Measurements from ENCODE around the gene TRAP1.
"Not testable (repeated sequence)": the region's sequence is repeated elsewhere in the genome, so short reads cannot be mapped to it uniquely, and the experiment has no call there.

TRAP1 gene

GRCh38 chr16:3736116-3736515 is 18.8 kb upstream of the TRAP1 start:
- DNase-seq (ENCODE audit: low read depth) = no peak

- no peak for DNase-seq (ENCODE audit: low read depth)
These were observed 18.2 kb upstream of the TRAP1 start for GRCh38 chr16:3735541-3735940.

DNA sequence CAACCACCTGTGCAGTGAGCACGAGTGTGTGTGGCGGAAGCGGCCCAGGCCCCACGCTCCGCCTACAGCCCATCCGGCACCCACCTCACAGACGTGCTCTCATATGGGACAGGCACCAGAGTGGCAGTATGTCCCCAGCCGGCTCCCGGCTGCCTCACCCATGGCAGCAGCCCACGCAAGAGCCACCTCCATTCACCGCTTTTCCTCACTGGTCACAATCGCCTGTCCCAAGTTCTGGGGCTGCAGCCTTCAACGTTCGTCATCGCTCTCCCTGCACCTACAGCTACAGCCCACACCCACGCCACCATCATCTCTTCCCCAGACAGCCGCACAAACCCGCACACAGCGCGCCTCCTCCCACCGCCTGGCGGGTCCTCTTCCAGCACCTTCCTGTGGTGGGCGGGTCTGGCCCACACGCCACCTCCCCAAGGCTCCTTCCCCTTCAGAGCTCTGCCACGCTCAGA is 17.5 kb upstream of the TRAP1 start:
- no peak for DNase-seq (ENCODE audit: low read depth)

- DNase-seq (ENCODE audit: low read depth) = no peak
These were observed 16.9 kb upstream of the TRAP1 start for GRCh38 chr16:3734084-3734757.

- DNase-seq (ENCODE audit: low read depth) = no peak
These were observed 14.8 kb upstream of the TRAP1 start for GRCh38 chr16:3732171-3732570.

DNA sequence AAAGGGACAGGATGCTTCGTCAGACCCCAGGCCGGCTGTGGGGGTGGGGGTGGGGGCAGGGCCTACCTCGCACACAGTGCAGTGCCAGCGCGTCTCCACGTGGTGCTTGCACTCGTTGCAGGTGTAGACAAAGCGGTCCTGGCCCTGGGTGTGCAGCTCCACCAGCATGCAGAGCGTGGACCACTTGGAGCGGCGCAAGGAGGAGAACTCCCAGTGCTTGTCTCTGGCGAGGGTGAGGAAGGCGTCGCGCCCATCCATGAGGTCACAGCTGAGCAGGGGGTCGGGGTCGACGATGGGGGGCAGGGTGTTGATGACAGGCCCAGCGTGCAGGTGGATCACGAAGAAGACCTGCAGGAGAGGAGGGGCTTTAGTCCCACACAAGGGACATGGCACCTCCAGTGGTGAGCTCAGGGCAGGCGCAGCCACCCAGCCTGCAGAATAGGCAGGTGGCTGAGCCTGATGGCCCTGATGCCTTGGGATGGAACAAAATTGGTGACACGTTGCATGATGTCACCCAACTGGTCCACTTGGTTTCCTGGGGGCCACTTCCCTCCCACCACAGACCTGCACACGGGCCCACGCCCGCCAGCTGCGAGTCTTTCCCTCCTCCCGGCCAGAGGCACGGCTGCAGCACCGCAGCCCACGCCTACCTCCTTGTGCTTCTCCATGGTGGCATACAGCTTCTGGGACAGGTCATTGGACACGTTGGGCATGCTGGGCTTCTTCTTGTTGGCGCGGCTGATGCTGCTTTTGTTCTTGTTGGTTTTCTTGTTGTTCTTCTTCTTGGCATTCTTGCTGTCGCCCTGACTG is 14.0 kb upstream of the TRAP1 start:
- no peak for DNase-seq (ENCODE audit: low read depth)

- DNase-seq (ENCODE audit: low read depth) = no peak
These were observed 13.1 kb upstream of the TRAP1 start for GRCh38 chr16:3730161-3731125.

DNA sequence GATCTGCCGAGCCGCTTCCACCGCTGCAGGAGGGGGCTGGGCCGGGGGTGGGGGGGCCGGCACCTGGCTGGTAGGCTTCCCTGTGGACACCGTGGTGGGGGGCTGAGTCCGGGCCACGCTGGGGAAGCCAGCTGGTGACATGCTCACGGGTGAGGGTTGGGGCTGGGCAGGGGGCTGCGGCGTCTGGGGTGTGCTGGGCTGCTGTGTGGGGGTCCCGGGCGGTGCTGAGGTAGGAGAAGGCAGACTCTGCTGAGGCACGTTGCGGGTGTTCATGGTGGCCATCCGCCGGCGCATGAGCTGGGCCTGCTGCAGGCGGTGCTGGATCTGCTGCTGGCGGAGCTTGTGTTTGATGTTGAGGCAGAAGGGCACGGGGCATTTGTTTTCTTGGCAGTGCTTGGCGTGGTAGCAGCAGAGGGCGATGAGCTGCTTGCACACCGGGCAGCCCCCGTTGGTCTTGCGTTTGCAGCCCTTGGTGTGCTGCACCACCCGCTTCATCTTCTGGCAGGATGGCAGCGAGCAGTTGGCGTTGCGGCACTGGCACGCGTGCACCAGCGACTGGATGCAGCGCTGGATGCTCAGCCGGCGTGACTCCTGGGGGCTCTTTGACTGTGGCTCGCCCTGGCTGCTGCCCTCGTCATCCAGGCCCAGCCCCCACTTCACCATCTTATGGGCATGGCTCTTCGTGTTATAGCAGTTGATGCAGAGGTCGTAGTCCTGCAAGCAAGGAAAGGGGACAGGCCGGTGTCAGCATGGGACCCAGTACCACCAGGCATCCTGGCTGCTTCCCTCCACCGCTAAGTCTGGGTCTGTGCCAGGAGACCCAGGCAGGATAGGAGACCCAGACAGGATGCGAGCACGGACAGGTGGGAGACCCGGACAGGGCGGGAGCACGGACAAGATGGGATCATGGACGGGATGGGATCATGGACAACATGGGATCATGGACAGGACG is 12.1 kb upstream of the TRAP1 start:
- DNase-seq (ENCODE audit: low read depth) = no peak

GRCh38 chr16:3728424-3729160 is 11.3 kb upstream of the TRAP1 start:
- no peak for DNase-seq (ENCODE audit: low read depth)

DNA sequence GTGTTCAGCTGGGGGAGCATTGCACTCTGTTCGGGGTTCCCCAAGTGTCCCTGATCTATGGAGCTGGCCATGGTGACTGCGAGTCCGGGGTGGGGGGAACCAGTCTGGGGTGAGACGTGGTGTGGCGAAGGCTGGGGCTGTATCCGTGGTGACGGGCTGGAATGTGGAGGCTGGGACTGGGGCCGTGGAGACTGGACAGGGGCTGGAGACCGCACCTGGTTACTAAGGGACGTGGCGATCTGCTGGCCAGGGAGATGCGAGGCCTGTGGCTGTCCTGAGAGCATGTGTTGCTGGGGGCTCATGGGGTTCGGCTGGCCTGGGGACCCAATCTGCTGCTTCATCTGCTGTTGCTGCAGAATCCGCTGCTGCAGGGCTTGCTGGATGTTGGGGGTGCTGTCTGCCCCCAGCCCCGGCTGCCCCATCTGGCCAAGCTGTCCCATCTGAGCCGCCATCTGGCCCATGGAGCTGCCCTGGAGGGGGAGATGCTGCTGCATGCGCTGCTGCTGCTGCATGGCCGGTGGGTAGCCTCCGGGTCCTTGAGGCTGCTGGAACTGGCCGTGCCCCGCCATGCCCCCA is 10.6 kb upstream of the TRAP1 start:
- DNase-seq (ENCODE audit: low read depth) = no peak

- DNase-seq (ENCODE audit: low read depth) = no peak
These were observed 8.8 kb upstream of the TRAP1 start for GRCh38 chr16:3726021-3726687.

- DNase-seq (ENCODE audit: low read depth) = no peak
These were observed 8.0 kb upstream of the TRAP1 start for GRCh38 chr16:3725276-3725675.

- DNase-seq (ENCODE audit: low read depth) = no peak
These were observed 5.2 kb upstream of the TRAP1 start for GRCh38 chr16:3722508-3722907.

GRCh38 chr16:3720418-3720817 is 3.1 kb upstream of the TRAP1 start:
- no peak for DNase-seq (ENCODE audit: low read depth)

GRCh38 chr16:3718628-3719027 is 1.3 kb upstream of the TRAP1 start:
- DNase-seq (ENCODE audit: low read depth) = no peak

DNA sequence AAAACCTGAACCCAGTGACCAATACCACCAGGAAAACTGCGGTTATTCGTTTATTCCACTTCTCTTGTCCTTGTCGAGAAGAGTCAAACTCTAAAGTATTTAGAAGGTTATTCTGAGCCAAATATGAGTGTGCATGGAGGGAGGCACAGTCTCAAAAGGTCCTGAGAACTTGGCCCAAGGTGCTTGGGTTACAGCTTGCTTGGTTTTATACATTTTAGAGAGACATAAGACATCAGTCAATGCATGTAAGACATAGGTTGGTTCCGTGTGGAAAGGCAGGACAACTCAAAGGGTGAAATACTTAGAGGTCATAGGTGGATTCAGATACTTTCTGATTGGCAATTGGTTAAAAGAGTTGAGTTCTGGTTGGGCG is 681 bp upstream of the TRAP1 start:
- no peak for DNase-seq (ENCODE audit: low read depth)

DNA sequence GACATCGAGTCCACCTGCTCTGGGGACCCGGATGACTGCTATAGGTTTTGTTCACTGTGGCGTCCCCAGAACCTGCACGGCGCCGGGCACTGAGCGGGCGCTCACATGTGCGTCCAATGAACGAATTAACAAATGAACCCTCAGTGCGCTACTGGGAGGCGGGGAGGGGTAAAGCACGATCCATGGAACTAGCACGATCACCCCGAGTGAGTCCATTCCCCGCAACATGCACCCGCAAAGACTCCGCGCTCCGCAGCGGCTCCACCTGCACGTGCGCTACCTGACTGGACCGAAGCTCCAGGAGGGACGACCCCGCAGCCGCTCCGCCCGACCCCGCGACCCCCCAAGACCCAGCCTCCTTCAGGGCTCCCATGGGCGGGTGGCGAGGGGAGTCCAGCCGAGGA is 491 bp downstream of the TRAP1 start:
- DNase-seq (ENCODE audit: low read depth) = no peak

DNA sequence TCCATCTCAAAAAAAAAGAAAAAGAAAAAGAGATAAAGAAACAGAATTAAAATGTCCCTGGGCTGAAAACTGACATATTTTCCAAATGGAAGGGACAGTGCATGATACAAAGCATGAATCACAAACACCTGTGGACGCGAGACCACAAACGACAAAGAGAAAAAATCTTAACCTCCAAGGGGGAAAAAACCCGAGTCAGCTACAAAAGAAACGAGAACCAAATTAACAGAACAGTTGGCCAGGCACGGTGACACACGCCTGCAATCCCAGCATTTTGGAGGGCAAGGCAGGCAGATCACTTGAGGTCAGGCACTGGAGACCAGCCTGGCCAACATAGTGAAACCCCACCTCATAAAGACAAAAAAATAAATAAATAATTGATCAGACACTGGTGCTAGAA is 1.9 kb downstream of the TRAP1 start:
- no peak for DNase-seq (ENCODE audit: low read depth)

- DNase-seq (ENCODE audit: low read depth) = not testable (repeated sequence)
These were observed 2.9 kb downstream of the TRAP1 start for GRCh38 chr16:3714378-3714777.

Data from amniotic epithelial cell (primary cell).